ENCODE results near the gene DDX42. TPM values are rescaled to one million over a fixed set of nuclear protein-coding genes. Genes with fewer than 3 reads are reported as not detected.
A peak's percentile ranks its signal among the peaks of the same experiment; 100 is the strongest.
"Not testable (repeated sequence)": the region's sequence is repeated elsewhere in the genome, so short reads cannot be mapped to it uniquely, and the experiment has no call there.

Gene DDX42
- polyA plus RNA-seq, 1 donor from 2014 or later = 115 TPM

DNA sequence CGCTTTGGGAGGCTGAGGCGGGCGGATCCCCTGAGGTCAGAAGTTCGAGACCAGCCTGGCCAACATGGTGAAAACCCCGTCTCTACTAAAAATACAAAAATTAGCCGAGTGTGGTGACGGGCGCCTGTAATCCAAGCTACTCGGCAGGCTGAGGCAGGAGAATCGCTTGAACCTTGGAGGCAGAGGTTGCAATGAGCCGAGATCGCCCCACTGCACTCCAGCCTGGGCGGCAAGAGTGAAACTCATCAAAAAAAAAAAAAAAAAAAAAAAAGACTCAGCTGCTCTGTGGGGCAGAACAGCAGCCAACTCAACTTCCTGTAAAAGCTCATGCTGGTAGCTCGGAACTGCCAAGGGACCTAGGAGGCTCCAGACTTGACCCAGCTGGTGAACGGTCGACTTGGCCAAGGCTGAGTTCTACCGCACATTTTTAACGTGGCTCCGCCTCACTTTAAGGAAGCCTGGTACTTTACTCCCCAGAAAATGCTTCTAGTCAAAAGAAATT is 69.5 kb downstream of the DDX42 start:
- H3K27ac ChIP-seq (ENCODE audit: low read length); H3K9me2 ChIP-seq (ENCODE audit: insufficient read depth, low read length); H3K4me2 ChIP-seq (ENCODE audit: low read length); H3K36me3 ChIP-seq (ENCODE audit: insufficient read depth, low read length); H3K27me3 ChIP-seq (ENCODE audit: insufficient read depth, low read depth, low read length); H3F3A ChIP-seq (ENCODE audit: insufficient read depth, low read length, poor library complexity, severe bottlenecking); H4K20me1 ChIP-seq (ENCODE audit: insufficient read depth); H3K9me3 ChIP-seq (ENCODE audit: low read length): not testable (repeated sequence)
- Histone ChIP-seq H3K79me2 (replicated peaks; ENCODE audit: insufficient read depth, low read length) (peaks cover 15% of the 10 kb centered on the region), H2AFZ (ENCODE audit: low read depth, low read length) (peak overlapping the region; percentile 44), H3K9ac (ENCODE audit: low read length) (peak overlapping the region; percentile 74), H3K4me3 (ENCODE audit: low read length) (peak overlapping the region; percentile 92)

DNA sequence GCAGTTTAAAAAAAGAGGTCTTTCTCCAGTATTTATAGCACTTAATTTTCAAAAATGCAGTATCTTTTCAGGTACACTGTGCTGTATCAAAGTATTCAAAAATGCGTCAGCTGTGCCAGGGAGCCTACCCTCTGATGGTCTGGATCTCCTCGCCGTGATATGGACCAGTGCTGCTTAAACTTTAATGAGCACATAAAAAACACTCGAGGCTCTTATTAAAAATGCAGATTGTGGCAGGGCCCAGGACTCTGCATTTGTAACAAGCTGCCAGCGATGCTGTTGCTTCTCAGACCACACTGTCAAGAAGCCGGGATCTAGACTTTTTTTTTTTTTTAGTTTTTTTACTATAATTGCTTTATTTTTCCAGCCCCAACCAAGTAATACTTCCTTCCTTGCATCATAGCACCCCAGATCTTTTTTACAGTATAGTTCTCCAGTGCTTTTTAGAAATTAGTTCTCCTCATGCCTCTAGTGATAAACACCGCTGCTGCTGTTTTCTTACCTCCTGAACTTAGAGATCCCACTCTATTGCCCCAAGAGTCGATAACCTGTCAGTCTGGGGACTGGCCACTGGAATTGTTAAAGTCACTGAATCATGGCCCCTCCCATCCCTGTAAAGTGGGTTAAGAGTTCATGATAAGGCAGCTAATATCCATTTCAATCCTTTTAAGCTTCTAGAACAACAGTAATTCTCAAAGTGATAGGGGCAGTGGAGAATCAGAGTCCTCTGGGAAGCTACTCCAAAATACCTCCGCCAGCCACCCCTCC is 70.1 kb downstream of the DDX42 start:
- H3F3A ChIP-seq (ENCODE audit: insufficient read depth, low read length, poor library complexity, severe bottlenecking) = no peaks in the 10 kb centered on the region
- H3K4me3 ChIP-seq (ENCODE audit: low read length) = no peak overlapping the region
- H4K20me1 ChIP-seq (ENCODE audit: insufficient read depth) = no peaks in the 10 kb centered on the region
- H3K4me2 ChIP-seq (ENCODE audit: low read length) = no peak overlapping the region
- H3K36me3 ChIP-seq (ENCODE audit: insufficient read depth, low read length) = no peaks in the 10 kb centered on the region
- H3K27ac ChIP-seq (ENCODE audit: low read length) = no peak overlapping the region
- H3K79me2 ChIP-seq (replicated peaks; ENCODE audit: insufficient read depth, low read length) = peaks cover 15% of the 10 kb centered on the region
- no peaks in the 10 kb centered on the region for H3K9me2 ChIP-seq (ENCODE audit: insufficient read depth, low read length)
- TF ChIP-seq SMC3 (conservative IDR thresholded peaks at IDR 0.05; ENCODE audit: poor library complexity) = no peak
- no peak for TF ChIP-seq TAF1 (IDR thresholded peaks at IDR 0.05; ENCODE audit: low read depth)
- TF ChIP-seq, protein P1, sequence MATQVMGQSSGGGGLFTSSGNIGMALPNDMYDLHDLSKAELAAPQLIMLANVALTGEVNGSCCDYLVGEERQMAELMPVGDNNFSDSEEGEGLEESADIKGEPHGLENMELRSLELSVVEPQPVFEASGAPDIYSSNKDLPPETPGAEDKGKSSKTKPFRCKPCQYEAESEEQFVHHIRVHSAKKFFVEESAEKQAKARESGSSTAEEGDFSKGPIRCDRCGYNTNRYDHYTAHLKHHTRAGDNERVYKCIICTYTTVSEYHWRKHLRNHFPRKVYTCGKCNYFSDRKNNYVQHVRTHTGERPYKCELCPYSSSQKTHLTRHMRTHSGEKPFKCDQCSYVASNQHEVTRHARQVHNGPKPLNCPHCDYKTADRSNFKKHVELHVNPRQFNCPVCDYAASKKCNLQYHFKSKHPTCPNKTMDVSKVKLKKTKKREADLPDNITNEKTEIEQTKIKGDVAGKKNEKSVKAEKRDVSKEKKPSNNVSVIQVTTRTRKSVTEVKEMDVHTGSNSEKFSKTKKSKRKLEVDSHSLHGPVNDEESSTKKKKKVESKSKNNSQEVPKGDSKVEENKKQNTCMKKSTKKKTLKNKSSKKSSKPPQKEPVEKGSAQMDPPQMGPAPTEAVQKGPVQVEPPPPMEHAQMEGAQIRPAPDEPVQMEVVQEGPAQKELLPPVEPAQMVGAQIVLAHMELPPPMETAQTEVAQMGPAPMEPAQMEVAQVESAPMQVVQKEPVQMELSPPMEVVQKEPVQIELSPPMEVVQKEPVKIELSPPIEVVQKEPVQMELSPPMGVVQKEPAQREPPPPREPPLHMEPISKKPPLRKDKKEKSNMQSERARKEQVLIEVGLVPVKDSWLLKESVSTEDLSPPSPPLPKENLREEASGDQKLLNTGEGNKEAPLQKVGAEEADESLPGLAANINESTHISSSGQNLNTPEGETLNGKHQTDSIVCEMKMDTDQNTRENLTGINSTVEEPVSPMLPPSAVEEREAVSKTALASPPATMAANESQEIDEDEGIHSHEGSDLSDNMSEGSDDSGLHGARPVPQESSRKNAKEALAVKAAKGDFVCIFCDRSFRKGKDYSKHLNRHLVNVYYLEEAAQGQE (IDR thresholded peaks at IDR 0.05; ENCODE audit: borderline replicate concordance) = no peak
- no peak for TF ChIP-seq EP300 (conservative IDR thresholded peaks at IDR 0.05; ENCODE audit: poor library complexity, severe bottlenecking)
- TF ChIP-seq POLR2AphosphoS5 (IDR thresholded peaks at IDR 0.05) = no peak
- TF ChIP-seq, protein P2, sequence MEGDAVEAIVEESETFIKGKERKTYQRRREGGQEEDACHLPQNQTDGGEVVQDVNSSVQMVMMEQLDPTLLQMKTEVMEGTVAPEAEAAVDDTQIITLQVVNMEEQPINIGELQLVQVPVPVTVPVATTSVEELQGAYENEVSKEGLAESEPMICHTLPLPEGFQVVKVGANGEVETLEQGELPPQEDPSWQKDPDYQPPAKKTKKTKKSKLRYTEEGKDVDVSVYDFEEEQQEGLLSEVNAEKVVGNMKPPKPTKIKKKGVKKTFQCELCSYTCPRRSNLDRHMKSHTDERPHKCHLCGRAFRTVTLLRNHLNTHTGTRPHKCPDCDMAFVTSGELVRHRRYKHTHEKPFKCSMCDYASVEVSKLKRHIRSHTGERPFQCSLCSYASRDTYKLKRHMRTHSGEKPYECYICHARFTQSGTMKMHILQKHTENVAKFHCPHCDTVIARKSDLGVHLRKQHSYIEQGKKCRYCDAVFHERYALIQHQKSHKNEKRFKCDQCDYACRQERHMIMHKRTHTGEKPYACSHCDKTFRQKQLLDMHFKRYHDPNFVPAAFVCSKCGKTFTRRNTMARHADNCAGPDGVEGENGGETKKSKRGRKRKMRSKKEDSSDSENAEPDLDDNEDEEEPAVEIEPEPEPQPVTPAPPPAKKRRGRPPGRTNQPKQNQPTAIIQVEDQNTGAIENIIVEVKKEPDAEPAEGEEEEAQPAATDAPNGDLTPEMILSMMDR (IDR thresholded peaks at IDR 0.05; ENCODE audit: poor library complexity, severe bottlenecking) = no peak
- no peak for TF ChIP-seq MXI1 (conservative IDR thresholded peaks at IDR 0.05; ENCODE audit: poor library complexity, severe bottlenecking)
- no peak for TF ChIP-seq RAD21 (conservative IDR thresholded peaks at IDR 0.05)
- no peak for TF ChIP-seq EZH2 (IDR thresholded peaks at IDR 0.05; ENCODE audit: borderline replicate concordance, insufficient read depth, low read length, poor library complexity, severe bottlenecking)
- H2AFZ ChIP-seq (ENCODE audit: low read depth, low read length) = no peak overlapping the region
- no peaks in the 10 kb centered on the region for H3K9me3 ChIP-seq (ENCODE audit: low read length)
- H3K9ac ChIP-seq (ENCODE audit: low read length) = no peak overlapping the region
- no peaks in the 10 kb centered on the region for H3K27me3 ChIP-seq (ENCODE audit: insufficient read depth, low read depth, low read length)
